ENCODE data around the gene SLC9A8.
"Not testable (repeated sequence)": the region's sequence is repeated elsewhere in the genome, so short reads cannot be mapped to it uniquely, and the experiment has no call there.

The SLC9A8 gene

DNA sequence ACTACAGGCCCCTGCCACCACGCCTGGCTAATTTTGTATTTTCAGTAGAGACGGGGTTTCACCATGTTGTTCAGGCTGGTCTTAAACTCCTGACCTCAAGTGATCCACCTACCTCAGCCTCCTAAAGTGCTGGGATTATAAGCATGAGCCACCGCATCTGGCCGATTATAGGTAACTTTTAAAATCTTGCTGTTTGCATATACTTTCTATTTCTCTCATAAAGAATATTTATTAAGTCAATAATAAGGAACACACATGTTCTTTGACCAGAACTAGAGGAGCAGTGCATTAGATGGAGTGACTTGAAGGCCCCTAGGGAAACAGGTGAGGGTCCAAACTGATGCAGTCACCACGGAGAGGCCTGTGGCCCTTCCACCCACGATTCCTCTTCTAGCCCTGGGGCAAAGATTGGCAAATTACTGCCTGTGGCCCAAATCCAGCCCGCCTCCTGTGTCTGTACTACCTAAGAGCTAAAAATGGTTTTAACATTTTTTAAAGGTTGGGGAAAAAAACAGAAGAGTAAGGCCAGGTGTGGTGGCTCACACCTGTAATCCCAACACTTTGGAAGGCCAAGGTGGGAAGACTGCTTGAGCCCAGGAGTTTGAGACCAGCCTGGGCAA, 83.0 kb downstream of the SLC9A8 start:
- not testable (repeated sequence) for DNase-seq (ENCODE audit: low spot score)

DNA sequence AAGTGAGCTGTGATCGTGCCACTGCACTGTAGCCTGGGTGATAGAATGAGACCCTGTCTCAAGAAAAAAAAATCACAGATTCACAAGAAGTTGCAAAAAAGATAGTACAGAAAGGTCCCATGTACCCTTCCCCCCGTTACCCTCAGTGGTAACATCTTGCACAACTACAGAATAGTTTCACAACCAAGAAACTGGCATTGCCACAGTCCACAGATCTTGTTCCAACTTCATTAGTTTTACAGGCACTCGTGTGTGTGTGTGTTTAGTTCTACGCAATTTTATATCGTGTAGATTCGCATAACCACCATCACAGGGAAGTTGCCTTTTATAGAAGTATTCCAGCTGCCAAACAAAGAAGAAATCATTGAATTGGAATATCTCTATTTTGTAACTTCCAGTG, 83.6 kb downstream of the SLC9A8 start:
- DNase-seq (ENCODE audit: low spot score): no peak

DNA sequence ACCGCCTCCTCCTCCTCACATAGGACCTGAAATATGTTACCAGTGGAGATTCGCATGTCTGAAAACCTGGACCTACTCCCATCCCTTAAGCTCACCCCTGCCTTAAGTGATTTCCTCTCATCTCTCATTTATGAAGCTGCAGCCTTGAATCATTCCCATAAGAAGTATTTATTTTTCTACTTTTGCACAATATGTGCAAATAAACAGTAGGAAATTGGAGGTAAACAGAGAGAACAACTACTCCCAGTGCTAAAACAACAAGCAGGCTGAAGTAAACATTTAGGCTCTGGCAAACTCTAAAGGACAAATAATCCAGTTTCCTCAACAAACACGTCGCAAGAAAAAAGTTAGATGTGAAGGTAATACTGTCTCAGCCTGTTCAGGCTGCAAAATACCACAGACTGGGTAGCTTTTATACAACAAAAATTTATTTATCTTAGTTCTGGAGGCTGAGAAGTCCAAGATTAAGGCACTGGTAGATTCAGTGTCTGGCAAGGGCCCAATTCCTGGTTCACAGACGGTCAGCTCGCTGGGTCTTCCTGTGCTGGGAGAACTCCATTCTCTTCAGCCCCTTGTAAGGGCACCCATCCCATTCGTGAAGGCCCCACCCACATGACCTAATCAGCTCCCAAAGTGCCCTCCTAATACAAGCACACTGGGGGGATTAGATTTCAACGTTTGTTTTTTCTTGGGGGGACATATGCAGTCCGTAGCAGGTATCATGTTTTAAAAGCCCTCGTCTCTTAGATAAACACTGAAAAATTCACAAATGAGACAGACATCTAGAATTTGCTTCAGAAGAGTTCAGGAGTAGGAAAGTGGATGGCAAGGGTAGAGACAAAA, 87.1 kb downstream of the SLC9A8 start:
- DNase-seq (ENCODE audit: low spot score): no peak

DNA sequence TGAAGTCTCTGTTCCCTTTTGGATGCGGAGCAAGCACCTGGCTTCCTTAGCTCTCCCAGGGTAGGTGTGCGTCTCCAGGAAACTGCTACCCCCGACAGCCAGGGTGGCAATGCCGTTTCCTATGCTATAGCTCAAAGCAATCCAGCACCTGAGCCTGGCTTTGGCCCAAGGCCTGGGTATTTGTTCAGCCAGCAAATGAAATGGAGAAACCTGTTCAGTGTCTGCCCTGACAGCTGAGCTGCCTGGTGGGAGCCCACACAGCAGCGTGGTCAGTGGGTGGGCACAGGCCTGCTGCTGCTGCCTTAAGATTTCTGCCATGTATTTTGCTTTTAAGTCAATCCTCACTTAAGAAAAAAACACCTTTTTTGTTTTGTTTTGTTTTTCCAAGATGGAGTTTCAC, 89.0 kb downstream of the SLC9A8 start:
- DNase-seq (ENCODE audit: low spot score): no peak

DNA sequence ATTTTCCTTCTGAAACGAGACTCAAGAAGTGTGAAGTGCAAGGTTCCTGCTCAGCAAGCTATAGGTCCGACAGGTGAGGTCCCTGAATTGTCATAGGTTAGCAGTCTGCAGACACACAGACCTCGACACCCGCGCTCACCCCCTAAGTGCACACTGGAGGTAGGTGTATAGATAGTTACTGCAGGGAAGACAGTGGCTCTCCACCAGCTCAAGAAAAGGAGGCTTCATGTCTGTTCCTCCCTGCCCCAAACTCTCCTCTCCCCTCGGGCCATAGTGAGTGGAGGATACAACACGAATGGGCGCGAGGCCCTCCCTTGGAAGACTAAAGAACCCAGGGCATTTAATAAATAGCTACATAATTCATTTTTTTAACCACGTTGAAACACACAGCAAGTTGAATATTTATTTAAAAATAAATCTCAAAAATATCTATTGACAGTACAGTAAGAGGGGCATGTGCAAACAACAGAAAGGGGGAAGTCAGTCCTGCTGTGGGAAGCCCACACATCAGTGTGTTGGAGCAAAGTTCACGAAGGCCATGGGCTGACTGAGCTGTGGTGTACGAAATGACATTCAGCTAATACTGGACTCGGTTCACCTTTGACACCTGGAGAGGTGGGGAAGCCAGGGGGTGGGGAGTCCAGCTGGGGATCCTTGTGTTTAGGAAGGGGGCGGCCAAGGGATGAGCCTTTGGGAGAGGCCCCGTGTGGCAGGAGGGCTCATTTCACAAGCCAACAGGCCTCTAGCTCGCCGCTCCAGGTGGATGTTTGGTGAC, 92.0 kb downstream of the SLC9A8 start:
- DNase-seq (ENCODE audit: low spot score): no peak

DNA sequence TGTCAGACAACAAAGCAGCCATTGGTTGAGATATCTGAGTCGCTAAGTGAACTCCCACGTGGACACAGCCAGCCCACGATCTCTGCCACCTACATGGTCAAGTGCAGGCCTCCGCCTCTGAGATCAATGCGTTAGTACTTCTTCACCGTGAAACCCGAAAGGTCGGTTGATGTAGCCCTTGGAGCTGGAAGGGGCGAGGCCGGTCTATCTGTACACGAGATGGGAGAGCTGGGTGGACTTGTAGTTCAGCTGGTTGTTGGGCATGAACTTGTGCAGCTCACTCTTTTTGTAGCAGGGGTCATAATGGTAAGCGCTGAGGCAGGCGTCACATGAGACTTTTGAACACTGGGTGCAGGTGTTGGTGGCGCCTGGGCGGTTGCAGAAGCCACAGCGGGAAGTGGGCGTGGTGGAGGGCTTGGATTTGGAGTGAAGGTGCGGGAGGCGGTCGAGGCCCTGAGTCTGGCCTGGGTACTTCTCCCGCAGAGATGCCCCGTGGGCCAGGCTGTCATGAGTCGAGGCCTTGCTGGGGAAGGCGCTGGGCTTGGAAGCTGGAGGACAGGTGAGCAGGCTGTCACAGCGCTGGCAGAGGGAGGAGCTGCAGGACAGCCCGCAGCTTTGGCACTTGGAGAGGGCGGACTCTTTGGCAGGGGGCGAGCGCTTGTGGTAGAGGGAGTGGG, 92.9 kb downstream of the SLC9A8 start:
- no peak for DNase-seq (ENCODE audit: low spot score)

DNA sequence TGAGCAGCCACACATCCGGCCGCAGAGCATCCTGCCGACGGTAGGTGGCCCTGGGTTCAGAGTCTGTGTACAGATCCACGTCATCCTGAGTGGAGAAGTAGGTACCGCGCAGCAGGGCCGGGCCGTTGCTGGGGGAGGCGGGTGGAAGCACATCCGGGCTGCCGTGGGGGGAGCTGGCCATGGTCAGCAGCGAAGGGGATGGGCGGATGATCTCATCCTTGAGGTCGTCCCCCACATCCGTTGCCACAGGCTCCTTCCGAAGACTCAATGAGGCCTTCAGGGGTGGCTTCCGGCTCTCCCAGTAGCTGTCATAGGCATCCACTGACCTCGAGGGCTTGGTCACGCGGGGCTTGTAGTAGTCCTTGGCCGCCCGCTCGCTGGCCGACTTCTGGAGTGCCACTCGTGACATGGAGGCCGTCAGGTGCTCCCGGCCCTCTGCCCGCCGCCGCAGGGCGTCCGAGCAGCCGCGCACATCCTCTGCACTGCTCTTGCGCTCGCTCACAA, 93.5 kb downstream of the SLC9A8 start:
- no peak for DNase-seq (ENCODE audit: low spot score)

DNA sequence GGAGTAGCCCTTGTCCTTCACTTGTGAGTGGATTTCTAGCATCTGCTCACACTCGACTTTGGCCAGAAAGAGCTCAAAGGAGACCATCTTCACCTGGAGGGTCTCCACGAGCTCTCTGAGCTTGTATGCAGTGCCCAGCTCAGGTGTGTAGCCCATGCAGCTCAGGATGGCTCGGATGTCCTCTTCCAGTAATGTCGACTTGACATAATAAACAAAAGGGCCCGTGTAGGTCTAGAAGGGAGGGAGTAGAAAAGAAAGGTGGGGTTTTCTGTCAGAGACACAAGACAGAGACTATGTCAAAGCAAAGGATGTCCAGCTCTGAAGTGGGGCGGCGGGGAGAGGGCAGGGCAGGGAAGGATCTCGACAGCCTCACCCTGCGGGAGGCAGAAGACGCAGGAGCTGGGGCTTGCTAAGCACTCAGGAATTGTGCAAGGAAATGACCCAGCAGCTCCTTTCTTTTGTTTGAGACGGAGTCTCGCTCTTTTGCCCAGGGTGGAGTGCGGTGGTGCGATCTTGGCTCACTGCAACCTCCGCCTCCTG, 94.1 kb downstream of the SLC9A8 start:
- DNase-seq (ENCODE audit: low spot score): no peak

DNA sequence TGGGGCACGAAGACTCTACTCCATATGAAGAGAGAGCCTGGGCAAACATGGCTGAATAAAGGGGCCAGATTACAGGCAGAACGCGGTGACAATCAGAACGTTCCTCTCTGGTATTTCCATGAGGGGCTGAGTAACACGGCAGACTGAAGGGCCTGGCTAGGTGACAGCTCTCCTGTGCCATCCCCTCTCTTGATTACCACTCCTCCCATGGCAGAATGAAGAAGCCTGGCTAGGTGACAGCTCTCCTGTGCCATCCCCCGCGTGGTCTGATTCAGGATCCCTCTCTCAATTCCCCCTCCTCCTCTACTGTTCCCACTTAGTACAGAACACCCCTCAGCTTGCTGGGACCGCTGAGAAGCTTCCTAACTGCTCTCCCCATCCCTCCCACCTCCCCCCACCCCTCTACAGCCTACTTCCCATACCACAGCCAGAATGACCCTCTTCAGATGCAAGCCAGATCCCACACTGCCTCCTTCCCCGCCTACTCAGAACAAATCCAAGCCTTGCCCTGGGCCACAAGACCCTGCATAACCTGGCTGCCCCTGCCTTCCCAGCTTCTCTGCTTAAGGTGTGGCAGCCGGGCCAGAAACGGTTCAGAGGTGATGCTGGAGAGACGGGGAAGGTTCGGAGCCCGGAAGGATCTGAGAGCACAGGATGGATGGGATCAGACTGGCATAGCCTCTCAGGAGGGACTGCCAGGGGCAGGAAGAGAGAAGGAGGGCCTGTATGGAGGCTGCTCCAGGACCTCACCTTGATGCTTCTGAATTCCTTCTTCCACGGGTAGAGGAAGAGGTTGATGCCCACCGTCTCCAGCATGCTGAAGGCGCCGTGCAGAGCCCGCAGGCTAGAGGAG, 95.0 kb downstream of the SLC9A8 start:
- DNase-seq (ENCODE audit: low spot score): no peak

DNA sequence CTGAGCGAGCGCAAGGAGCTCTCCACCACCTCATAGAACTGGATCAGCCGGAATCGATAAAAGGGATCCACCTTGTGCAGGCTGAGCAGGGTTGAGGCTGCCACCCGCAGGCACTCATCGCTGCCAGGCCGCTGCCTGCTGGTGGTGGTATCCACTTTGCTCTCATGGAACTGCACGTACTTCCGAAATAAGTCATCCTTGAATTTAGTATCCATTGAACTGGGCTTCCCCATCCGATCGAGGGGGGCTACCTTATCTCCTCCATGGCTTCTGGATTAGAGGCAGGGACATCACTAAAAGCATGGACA, 95.6 kb downstream of the SLC9A8 start:
- no peak for DNase-seq (ENCODE audit: low spot score)

DNA sequence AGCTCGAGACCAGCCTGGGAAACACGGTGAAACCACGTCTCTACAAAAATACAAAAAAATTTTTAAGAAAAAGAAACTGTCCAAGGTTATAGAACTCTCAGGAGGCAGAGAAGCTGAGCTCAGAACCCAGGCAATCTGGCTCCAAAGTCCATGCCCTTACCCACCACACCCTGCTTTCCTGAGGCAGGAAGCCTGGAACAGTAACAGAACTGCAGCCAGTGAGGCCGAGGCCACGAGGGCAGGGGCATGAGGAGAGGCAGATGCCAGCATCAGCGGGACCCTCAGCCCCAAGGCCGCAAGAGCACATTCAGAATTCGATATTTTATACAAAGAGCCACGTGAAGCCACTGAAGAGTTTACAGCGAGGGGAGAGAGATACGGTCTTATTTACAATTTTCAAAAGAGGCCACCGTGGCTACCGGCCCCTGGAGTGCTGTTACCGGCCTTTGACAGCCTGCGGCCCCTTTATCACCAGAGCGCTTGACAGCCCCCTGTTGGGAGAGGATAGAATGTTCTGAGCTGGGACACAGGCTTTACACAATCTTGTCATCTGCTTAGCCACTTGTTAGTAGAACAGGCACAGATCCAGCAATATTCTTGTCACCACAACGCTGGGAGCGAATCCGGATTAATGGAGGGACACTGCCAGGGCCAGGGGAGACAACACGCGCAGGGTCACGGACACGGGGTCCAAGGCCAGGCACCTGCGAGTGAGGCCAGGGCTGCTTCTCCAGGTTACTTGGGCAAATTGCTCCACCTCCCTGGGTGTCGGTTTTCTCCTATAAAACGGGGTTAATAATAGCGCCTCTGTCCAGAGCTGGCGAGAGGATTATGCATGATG, 97.1 kb downstream of the SLC9A8 start:
- DNase-seq (ENCODE audit: low spot score): no peak

DNA sequence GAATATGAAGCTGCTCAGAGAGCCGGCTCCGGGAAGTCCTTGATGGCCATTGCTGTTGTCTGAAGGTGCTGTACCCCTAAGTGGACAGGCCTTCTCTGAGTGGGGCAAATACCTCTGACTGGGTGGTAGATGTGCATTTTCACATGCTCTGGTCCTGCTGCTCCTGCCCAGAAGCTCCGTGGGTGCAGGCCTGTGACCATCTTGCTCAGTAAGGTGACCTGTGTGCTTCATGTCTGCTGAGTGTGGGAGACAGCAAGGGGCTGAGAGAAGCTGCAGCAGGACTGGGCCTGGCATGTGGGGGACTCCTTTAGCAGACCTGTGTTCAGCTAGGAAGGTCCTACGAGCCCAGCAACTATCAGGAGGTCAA, 97.7 kb downstream of the SLC9A8 start:
- DNase-seq (ENCODE audit: low spot score): no peak

DNA sequence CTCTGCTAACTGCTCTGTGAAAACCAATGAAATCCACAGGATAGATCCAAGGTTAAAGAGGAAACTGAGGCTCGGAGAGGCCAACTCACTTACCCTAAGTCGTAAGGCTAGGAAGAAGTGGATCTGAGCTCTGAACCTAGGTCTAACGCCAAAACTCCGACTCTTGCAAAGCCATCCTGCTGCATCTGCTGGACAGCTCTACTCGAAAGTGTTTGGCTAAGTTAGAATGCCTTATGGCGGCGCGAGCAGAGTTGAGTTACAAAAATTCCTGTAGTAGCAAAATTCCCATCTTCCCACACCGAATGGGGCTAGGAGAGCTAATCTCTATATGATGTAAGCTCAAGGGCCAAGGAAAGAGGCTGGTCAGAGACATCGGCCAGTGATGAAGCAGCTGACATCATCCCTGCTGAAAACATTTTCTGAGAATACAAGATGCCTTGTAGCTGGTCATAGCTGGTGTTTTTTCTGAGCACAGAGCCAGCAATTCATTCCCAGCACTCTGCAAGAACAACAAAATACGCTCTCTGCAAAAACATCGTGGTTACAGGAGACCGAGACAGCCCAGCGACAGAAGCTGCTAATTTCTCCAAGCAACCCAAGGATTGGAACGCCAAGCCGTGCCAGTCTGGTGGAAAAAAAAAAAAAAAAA, 100.9 kb downstream of the SLC9A8 start:
- no peak for DNase-seq (ENCODE audit: low spot score)

DNA sequence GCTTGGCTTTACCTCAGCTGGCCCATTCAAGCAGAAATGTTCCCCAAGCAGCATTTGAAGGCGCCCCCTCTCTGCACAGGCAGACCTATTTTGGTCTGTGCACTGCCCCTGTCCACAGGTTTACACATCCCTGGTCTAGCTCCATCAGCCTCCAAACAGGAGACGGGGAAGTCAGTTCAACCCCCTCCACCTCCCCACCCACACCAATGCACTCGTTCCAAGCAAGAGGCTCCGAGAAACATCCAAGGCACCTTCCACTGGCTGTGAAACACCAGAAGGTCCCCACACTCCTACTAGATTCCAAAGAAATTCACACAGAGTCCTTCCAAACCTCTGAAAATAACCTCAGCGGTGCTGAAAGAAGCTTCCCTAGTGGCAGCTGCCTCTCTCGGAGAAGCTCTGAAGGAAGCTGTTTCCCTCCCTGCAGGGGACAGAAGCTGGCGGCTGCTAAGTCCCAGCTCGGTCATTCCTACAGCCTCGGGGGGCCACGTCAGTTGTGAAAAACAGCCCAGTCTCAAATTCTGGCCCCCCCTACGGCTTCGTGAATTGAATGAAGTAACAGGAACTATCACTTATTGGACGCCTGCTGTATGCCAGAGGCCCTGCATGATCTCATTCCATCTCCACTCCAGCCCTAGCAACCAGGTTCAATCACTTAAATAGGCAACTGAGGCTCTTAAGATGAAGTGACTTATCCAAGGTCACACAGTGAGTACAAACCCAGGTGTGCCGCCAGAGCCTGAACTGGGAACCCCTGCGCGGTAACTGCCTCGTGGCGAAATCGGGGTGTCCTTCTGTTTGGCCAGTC, 101.9 kb downstream of the SLC9A8 start:
- DNase-seq (ENCODE audit: low spot score): no peak

DNA sequence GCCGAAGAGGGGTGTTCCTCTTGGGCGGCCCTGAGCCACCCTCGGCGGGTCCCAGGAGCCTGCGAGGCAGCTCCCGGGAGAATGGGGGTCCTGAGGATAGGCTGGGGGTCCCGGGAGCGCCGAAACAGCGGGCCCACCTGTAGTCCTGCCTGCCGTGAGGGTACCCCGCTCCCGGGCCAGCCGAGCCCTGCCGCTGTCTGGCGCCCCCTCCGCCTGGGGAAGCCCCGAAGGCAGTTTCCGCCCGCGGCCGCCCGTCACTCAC, 102.4 kb downstream of the SLC9A8 start:
- DNase-seq (ENCODE audit: low spot score): no peak

DNA sequence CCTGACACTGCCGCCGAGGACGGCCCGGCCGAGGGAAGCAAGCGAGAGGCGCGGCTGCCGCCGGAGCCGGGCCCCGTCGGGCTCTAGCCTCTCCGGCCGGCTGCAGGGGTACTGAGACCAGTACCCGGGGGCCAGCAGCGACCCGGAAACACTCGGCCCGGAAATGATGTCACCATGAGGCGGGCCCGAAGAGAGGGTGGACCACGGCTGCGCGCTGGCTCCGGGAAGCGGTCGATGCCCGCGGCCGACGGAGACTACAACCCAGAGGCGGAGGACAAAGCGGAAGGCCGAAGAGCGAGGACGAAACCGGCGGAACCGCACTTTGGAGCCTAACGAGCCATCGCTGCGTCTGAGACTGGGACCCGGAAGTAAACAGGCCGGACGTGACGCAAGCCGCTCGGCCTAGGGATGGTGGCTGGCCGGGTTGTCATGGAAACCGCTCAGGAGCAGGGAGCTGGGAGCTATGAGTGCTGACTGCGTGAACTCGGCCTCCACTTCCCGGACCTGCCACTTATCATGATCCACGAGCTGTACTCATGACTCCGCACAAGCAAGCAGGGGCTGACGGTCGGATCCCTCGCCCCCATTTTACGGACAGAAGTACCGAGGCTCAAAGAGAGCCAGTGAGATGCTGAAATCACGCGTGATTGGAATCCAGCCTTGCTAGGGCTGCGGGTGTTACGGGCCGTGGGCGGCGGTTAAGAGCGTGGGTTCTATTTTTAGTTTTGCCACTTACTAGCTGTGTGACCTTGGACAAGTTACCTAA, 102.9 kb downstream of the SLC9A8 start, which contains the start of gene SPATA2:
Gene SPATA2 (minus strand): TSS at position 150 of the 766 bp plus-strand sequence. CDS start 7,039 bp downstream, outside the sequence.
- DNase-seq (ENCODE audit: low spot score): peak; percentile 91

DNA sequence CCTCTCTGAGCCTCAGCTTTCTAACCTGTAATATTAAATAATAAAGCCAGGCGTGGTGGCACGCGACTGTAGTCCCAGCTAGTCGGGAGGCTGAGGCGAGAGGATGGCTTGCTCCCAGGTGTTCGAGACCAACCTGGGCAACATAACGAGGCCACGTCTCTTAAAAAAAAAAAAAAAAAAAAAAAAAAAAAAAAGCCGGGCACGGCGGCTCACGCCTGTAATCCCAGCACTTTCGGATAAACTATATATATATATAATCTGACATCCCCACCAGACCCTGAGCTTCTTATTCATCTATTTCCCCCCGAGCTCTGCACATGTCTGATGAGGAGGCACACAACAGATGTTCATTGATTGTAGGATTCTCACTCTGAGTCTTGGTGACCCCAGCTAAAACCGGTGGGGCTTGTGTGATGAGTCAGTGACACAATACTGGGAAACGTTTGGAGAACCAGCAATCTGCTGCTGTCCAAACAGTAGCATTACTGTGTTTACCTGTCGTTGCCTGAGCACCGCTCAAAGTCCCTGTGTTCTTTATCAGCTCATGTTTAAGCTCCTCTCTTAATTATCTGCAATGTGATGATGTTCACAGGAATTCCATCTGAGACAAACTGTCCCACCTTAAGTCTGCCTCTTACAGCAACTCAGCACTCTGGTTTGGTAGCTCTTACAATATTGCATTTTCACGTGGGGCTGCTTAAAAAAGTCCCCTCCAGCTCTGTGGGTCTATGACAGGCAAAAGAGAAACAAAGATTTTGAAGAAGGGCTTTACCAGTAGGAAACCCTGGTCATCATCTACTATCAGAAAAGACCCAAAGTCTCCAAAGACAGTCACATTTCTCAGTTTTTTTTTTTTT, 103.7 kb downstream of the SLC9A8 start:
- peak; percentile 63 for DNase-seq (ENCODE audit: low spot score)

All from LoVo (cell line).